Neural cell (in vitro differentiated cells): ENCODE measurements around the gene YBX2. TPM values are rescaled to one million over a fixed set of nuclear protein-coding genes. Genes with fewer than 3 reads are reported as not detected.

Experiments
- H2AFZ ChIP-seq: fragments of 200-600, 300-800 bp; sonication (generic), shearing (Covaris generic); 2 replicates; pipeline ENCODE4 v1.6.0; 2014; ENCODE audit warnings: low read depth, mild to moderate bottlenecking, antibody characterized with exemption, low read length, moderate library complexity
- H3F3A ChIP-seq: fragments of 200-600 bp; shearing (Covaris generic); 2 replicates; pipeline ENCODE4 v1.6.1; 2016; ENCODE audit warnings: mild to moderate bottlenecking, moderate library complexity, mixed read lengths, antibody characterized with exemption, low read length; ENCODE audit not compliant: insufficient read depth, poor library complexity, severe bottlenecking
- H3K27ac ChIP-seq: fragments of 200-600, 300-800 bp; sonication (generic), shearing (Covaris generic); 2 replicates; pipeline ENCODE4 v1.5.1; 2014; ENCODE audit warnings: mild to moderate bottlenecking, low read length, moderate library complexity
- H3K27me3 ChIP-seq: fragments of 300-800, 200-600 bp; sonication (generic), shearing (Covaris generic); 2 replicates; pipeline ENCODE4 v1.6.0; 2014; ENCODE audit warnings: mild to moderate bottlenecking, low read depth, low read length, moderate library complexity; ENCODE audit not compliant: insufficient read depth
- H3K36me3 ChIP-seq: fragments of 300-800, 200-600 bp; sonication (generic), shearing (Covaris generic); 2 replicates; pipeline ENCODE4 v1.5.1; 2014; ENCODE audit warnings: mild to moderate bottlenecking, antibody characterized with exemption, low read length, moderate library complexity; ENCODE audit not compliant: insufficient read depth
- H3K4me2 ChIP-seq: fragments of 300-800, 200-600 bp; sonication (generic), shearing (Covaris generic); 2 replicates; pipeline ENCODE4 v1.6.0; 2014; ENCODE audit warnings: mild to moderate bottlenecking, low read length
- H3K4me3 ChIP-seq: fragments of 300-800, 200-600 bp; sonication (generic), shearing (Covaris generic); 2 replicates; pipeline ENCODE4 v1.5.1; 2014; ENCODE audit warnings: mild to moderate bottlenecking, low read length, moderate library complexity
- H3K79me2 ChIP-seq: fragments of 200-600 bp; shearing (Covaris generic); replicated peaks from 2 replicates; pipeline ENCODE4 v1.6.0; 2014; ENCODE audit warnings: mild to moderate bottlenecking, low read length, moderate library complexity; ENCODE audit not compliant: insufficient read depth
- H3K9ac ChIP-seq: fragments of 300-800, 200-600 bp; sonication (generic), shearing (Covaris generic); 2 replicates; pipeline ENCODE4 v1.6.1; 2016; ENCODE audit warnings: mild to moderate bottlenecking, low read length, mixed read lengths
- H3K9me2 ChIP-seq: fragments of 200-600 bp; shearing (Covaris generic); 2 replicates; pipeline ENCODE4 v1.6.1; 2016; ENCODE audit warnings: mild to moderate bottlenecking, low read length, mixed read lengths; ENCODE audit not compliant: insufficient read depth
- H3K9me3 ChIP-seq: fragments of 200-600, 300-800 bp; sonication (generic), shearing (Covaris generic); 2 replicates; pipeline ENCODE4 v1.6.1; 2016; ENCODE audit warnings: mild to moderate bottlenecking, mixed run types, low read length, moderate library complexity, mixed read lengths
- H4K20me1 ChIP-seq: fragments of 200-600 bp; shearing (Covaris generic); 2 replicates; pipeline ENCODE4 v1.6.1; 2016; ENCODE audit warnings: mild to moderate bottlenecking, mixed run types; ENCODE audit not compliant: insufficient read depth
- CTCF ChIP-seq: fragments of 450-650 bp; IDR thresholded peaks from 2 replicates; pipeline ENCODE4 v1.5.1; 2014; ENCODE audit warnings: antibody characterized with exemption, mild to moderate bottlenecking, moderate library complexity; ENCODE audit not compliant: poor library complexity, severe bottlenecking
- EP300 ChIP-seq: fragments of 450-650 bp; conservative IDR thresholded peaks from 2 replicates; pipeline ENCODE4 v1.6.1; 2014; ENCODE audit warnings: antibody characterized with exemption, mild to moderate bottlenecking, moderate library complexity; ENCODE audit not compliant: poor library complexity, severe bottlenecking
- EZH2 ChIP-seq: fragments of 200-600, 300-800 bp; shearing (Covaris generic), sonication (generic); IDR thresholded peaks from 2 replicates; pipeline ENCODE4 v1.6.1; 2014; ENCODE audit warnings: antibody characterized with exemption, low read length, borderline replicate concordance, mild to moderate bottlenecking; ENCODE audit not compliant: insufficient read depth, poor library complexity, severe bottlenecking
- MXI1 ChIP-seq: fragments of 450-650 bp; conservative IDR thresholded peaks from 2 replicates; pipeline ENCODE4 v1.6.1; 2014; ENCODE audit warnings: antibody characterized with exemption, mild to moderate bottlenecking; ENCODE audit not compliant: poor library complexity, severe bottlenecking
- POLR2AphosphoS5 ChIP-seq: IDR thresholded peaks from 2 replicates; pipeline ENCODE4 v1.6.1; 2012
- RAD21 ChIP-seq: fragments of 450-650 bp; conservative IDR thresholded peaks from 2 replicates; pipeline ENCODE4 v1.6.1; 2014; ENCODE audit warnings: antibody characterized with exemption, mild to moderate bottlenecking, moderate library complexity
- SMC3 ChIP-seq: fragments of 450-650 bp; conservative IDR thresholded peaks from 2 replicates; pipeline ENCODE4 v1.6.1; 2014; ENCODE audit warnings: antibody characterized with exemption, mild to moderate bottlenecking, moderate library complexity; ENCODE audit not compliant: poor library complexity
- TAF1 ChIP-seq: IDR thresholded peaks from 2 replicates; pipeline ENCODE4 v1.6.1; 2012; ENCODE audit warnings: low read depth
- polyA plus RNA-seq: library from polyadenylated mRNA; depleted of rRNA; stranded (reverse); fragments of >200 nt; gene quantifications from 2 replicates; pipeline ENCODE4 v1.2.3, GENCODE V29; 2014
- TF ChIP-seq, protein P1 (sequence below): IDR thresholded peaks from 2 replicates; pipeline ENCODE4 v1.6.1; 2012; ENCODE audit warnings: borderline replicate concordance

Gene YBX2
- polyA plus RNA-seq, 1 donor from 2014 or later = 2.1 TPM

- Histone ChIP-seq H3K9ac (no peak overlapping the region), H3K4me3 (no peak overlapping the region), H3F3A (no peaks in the 10 kb centered on the region), H3K4me2 (no peak overlapping the region), H3K36me3 (peaks cover 4% of the 10 kb centered on the region), H2AFZ (no peak overlapping the region), H4K20me1 (no peaks in the 10 kb centered on the region), H3K27me3 (peaks cover 56% of the 10 kb centered on the region), H3K9me2 (no peaks in the 10 kb centered on the region), H3K27ac (no peak overlapping the region), H3K9me3 (no peaks in the 10 kb centered on the region), H3K79me2 (no peaks in the 10 kb centered on the region)
- no peak for TF ChIP-seq RAD21
- TF ChIP-seq EP300 = no peak
- TF ChIP-seq CTCF = no peak
- TF ChIP-seq, protein P1, sequence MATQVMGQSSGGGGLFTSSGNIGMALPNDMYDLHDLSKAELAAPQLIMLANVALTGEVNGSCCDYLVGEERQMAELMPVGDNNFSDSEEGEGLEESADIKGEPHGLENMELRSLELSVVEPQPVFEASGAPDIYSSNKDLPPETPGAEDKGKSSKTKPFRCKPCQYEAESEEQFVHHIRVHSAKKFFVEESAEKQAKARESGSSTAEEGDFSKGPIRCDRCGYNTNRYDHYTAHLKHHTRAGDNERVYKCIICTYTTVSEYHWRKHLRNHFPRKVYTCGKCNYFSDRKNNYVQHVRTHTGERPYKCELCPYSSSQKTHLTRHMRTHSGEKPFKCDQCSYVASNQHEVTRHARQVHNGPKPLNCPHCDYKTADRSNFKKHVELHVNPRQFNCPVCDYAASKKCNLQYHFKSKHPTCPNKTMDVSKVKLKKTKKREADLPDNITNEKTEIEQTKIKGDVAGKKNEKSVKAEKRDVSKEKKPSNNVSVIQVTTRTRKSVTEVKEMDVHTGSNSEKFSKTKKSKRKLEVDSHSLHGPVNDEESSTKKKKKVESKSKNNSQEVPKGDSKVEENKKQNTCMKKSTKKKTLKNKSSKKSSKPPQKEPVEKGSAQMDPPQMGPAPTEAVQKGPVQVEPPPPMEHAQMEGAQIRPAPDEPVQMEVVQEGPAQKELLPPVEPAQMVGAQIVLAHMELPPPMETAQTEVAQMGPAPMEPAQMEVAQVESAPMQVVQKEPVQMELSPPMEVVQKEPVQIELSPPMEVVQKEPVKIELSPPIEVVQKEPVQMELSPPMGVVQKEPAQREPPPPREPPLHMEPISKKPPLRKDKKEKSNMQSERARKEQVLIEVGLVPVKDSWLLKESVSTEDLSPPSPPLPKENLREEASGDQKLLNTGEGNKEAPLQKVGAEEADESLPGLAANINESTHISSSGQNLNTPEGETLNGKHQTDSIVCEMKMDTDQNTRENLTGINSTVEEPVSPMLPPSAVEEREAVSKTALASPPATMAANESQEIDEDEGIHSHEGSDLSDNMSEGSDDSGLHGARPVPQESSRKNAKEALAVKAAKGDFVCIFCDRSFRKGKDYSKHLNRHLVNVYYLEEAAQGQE = no peak
- no peak for TF ChIP-seq TAF1
- no peak for TF ChIP-seq SMC3
- TF ChIP-seq EZH2 = no peak
- TF ChIP-seq MXI1 = no peak
- no peak for TF ChIP-seq POLR2AphosphoS5
Measured at GRCh38 chr17:7260151-7260550, 34.3 kb downstream of the YBX2 start.

DNA sequence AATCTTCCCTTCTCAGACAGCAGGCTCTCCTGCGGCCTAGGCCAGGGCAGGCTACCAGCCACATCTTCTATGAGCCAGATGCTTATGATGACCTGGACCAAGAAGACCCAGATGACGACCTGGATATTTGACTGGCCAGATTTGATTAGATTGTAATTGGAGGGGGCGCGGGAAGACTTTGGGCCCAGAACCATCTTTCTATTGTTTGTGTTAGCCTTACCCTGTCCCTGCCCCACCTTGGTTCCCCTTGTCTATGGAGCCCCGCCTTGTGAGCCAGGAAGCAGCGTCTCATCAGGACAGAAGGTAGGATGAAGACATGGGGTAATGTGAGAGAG, 34.9 kb downstream of the YBX2 start:
- Histone ChIP-seq H3K27me3 (peaks cover 56% of the 10 kb centered on the region), H4K20me1 (no peaks in the 10 kb centered on the region), H3K79me2 (no peaks in the 10 kb centered on the region), H3K9me2 (no peaks in the 10 kb centered on the region), H3K27ac (no peak overlapping the region), H3K4me2 (no peak overlapping the region), H3K9me3 (no peaks in the 10 kb centered on the region), H3K9ac (no peak overlapping the region), H3K4me3 (no peak overlapping the region), H3K36me3 (peaks cover 4% of the 10 kb centered on the region), H3F3A (no peaks in the 10 kb centered on the region), H2AFZ (no peak overlapping the region)
- TF ChIP-seq MXI1 (no peak), EP300 (no peak), EZH2 (no peak), RAD21 (no peak), CTCF (no peak), POLR2AphosphoS5 (no peak), SMC3 (no peak), TAF1 (no peak)
- TF ChIP-seq, protein P1 = no peak
